Adrenal gland (tissue), 12 donors: Measurements from ENCODE around the gene RWDD1. TPM values are rescaled to one million over a fixed set of nuclear protein-coding genes. Genes with fewer than 3 reads are reported as not detected.

Experiments used
- DNase-seq, 7 donors: peaks; one replicate each; pipeline ENCODE4 v3.0.0-alpha.2; 2019 to 2020
- H3K27ac ChIP-seq, 5 donors: fragments of 200-600 bp; sonication (generic) in 4 of 5; 1 replicate in 3 of 5; 2 replicates in 2 of 5; pipeline versions ENCODE4 v1.5.1 to v1.8.0; 2016 to 2020; ENCODE audit warnings: mild to moderate bottlenecking in 1 of 5
- H3K27me3 ChIP-seq: fragments of 200-600 bp; 2 replicates; pipeline ENCODE4 v1.8.0; 2021
- H3K36me3 ChIP-seq, 2 donors: fragments of 200-600 bp; replicated peaks in 1 of 2; 1 replicate in 1 of 2; 2 replicates in 1 of 2; pipeline versions ENCODE4 v1.5.1 to v1.8.0; 2018 to 2022
- H3K4me1 ChIP-seq, 2 donors: fragments of 200-600 bp; replicated peaks in 1 of 2; 1 replicate in 1 of 2; 2 replicates in 1 of 2; pipeline versions ENCODE4 v1.5.1 to v1.8.0; 2018 to 2021
- H3K4me3 ChIP-seq, 4 donors: fragments of 200-600 bp; sonication (generic) in 3 of 4; one replicate each; pipeline ENCODE4 v1.5.1; 2016 to 2018
- H3K9me3 ChIP-seq, 3 donors: fragments of 200-600 bp; sonication (generic) in 1 of 3; replicated peaks in 1 of 3; 1 replicate in 2 of 3; 2 replicates in 1 of 3; pipeline versions ENCODE4 v1.5.1 to v1.8.0; 2016 to 2021
- CTCF ChIP-seq, 6 experiments: fragments of 450-650 bp in 4 of 6; fragments of 200-600 bp in 2 of 6; sonication (generic) in 1 of 6; IDR thresholded peaks; 1 replicate in 5 of 6; 2 replicates in 1 of 6; pipeline versions ENCODE4 v1.5.1 to v1.8.0; 2016 to 2021; ENCODE audit warnings: antibody characterized with exemption in 6 of 6, mild to moderate bottlenecking in 2 of 6, moderate library complexity in 1 of 6
- POLR2A ChIP-seq, 2 donors: fragments of 450-650 bp; IDR thresholded peaks; one replicate each; pipeline ENCODE4 v1.6.1; 2017; ENCODE audit warnings: antibody characterized with exemption in 2 of 2, mild to moderate bottlenecking in 2 of 2, moderate library complexity in 1 of 2
- WGBS, 4 donors: extraction: QIAGEN DNeasy Blood & Tissue Kit in 2 of 4; methylation state at CpG; one replicate each; pipeline versions ENCODE4 v1.1.5 to v1.1.7; 2013 to 2017; 5-methylcytosine and 5-hydroxymethylcytosine counted together
- intact Hi-C, 2 donors: fragments of 100-400 bp; cut with DNase I; formaldehyde crosslinking; loops; one replicate each; pipeline versions ENCODE4 v1.14.1 to v1.15.0; 2022 to 2023
- polyA plus RNA-seq, 3 donors: library from polyadenylated mRNA; stranded (reverse); fragments of 200-250 nt in 2 of 3; fragments of 350-450 nt in 1 of 3; fragmentation: Illumina TruSeq in 1 of 3; extraction: RNeasy Lipid Tissue Mini Kit (QIAGEN cat#74804) in 1 of 3; gene quantifications; one replicate each; pipeline ENCODE4 v1.2.3, GENCODE V29; 2013 to 2014
- total RNA-seq, 9 donors: library from RNA; depleted of rRNA in 4 of 9; stranded (reverse); fragments of >200 nt in 4 of 9; fragments of 120-200 nt in 1 of 9; fragmentation: NEBNext Ultra II Directional in 1 of 9; extraction: Animal tissue kit (Norgen Biotek cat#: 25700) in 1 of 9; gene quantifications; one replicate each; pipeline versions ENCODE4 v1.1.0 to v1.2.4, GENCODE V29; 2013 to 2023
- donor health status: healthy with polysubstance abuse.
- donor health status: Bipolar disorder and iron deficiency.
- donor health status: DM: yes; HTN: yes; CAD: no.
- donor health status: DM: no; HTN: no; CAD: no.
- donor health status: DM: no; HTN: no; CAD: no.
- donor health status: DM: yes; HTN: yes; CAD: no.

The RWDD1 gene
- total and polyA plus RNA-seq, 12 donors = 25.9 to 136 (median 50.8) TPM

- Histone ChIP-seq H3K27me3 (peaks cover 16% of the 10 kb centered on the region), H3K4me1 (no peaks in the 10 kb centered on the region), H3K4me3 (peak overlapping the region in 1 of 4 donors; percentile 8), H3K36me3 (no peaks in the 10 kb centered on the region), H3K27ac (no peak overlapping the region), H3K9me3 (no peaks in the 10 kb centered on the region)
- TF ChIP-seq CTCF (IDR thresholded peaks at IDR 0.05) = no peak
- TF ChIP-seq POLR2A (IDR thresholded peaks at IDR 0.05) = no peak
- DNase-seq = no peak
- intact Hi-C loops = no loop called here
Observed at GRCh38 chr6:116542426-116542825, 28.9 kb upstream of the RWDD1 start.

DNA sequence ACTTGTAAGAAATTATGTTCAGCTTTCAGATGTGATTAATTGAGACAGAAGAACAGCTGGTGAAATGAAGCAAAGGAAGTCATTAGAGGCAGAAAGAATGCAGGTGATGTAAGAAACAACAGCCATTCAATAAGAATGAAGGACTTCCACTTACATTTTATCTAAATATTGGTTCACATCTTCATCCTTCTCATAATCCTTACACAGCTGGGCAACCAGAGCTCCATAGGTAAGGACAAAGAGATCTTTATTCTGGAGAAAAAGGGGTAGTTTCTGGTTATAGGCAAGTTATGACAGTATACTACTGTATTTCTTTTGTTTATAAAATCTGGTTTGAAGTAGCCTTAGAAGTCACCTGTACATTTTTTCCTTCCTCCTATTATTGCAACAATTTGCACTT is 28.2 kb upstream of the RWDD1 start:
- Histone ChIP-seq H3K36me3 (no peaks in the 10 kb centered on the region), H3K9me3 (no peaks in the 10 kb centered on the region), H3K4me3 (peak overlapping the region in 1 of 4 donors; percentile 8), H3K27ac (no peak overlapping the region), H3K4me1 (no peaks in the 10 kb centered on the region), H3K27me3 (peaks cover 16% of the 10 kb centered on the region)
- TF ChIP-seq POLR2A (IDR thresholded peaks at IDR 0.05) (no peak), CTCF (IDR thresholded peaks at IDR 0.05) (no peak)
- intact Hi-C loops = no loop called here
- DNase-seq = no peak

- Histone ChIP-seq H3K4me1 (no peaks in the 10 kb centered on the region), H3K4me3 (no peak within 1 kb of the TSS), H3K27me3 (peaks cover 16% of the 10 kb centered on the region), H3K36me3 (no peaks in the 10 kb centered on the region), H3K9me3 (no peaks in the 10 kb centered on the region), H3K27ac (no peak within 1 kb of the TSS)
- intact Hi-C loops = no loop called here
- WGBS, 4 donors = 66 to 70% (median 68%) methylated on average over 4 of the region's 4 CpGs
- DNase-seq = no peak
- no peak for TF ChIP-seq CTCF (IDR thresholded peaks at IDR 0.05)
Observed at GRCh38 chr6:116545651-116546050, 25.7 kb upstream of the RWDD1 start, which contains the start of gene TRAPPC3L. TRAPPC3L (minus strand) TSS chr6:116545684; CDS start chr6:116545514, 170 bp downstream.

DNA sequence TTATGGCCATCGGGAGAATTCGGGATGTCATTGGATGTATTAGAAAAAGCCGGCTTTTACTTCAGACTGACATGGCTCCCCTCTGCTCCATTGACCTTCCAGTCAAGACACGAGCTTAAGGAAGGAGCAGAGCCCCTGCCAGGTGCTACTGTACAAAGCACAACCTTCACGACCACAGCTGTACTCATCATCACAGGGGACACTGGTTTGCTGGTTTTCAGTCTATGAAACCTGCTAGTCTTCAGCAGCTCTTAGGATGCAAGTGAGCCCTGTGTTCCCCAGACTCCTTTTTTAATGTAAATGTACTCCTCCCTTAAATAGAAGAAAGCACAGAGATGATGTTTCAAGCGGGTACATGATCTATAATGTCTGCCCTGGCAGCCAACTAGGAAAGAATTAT is 23.9 kb upstream of the RWDD1 start:
- intact Hi-C loops = no loop called here
- no peaks in the 10 kb centered on the region for H3K36me3 ChIP-seq
- WGBS, 4 donors = 83 to 89% (median 86%) methylated on average over 6 of the region's 6 CpGs
- TF ChIP-seq POLR2A (IDR thresholded peaks at IDR 0.05) (no peak), CTCF (IDR thresholded peaks at IDR 0.05) (no peak)
- H3K9me3 ChIP-seq = no peaks in the 10 kb centered on the region
- no peaks in the 10 kb centered on the region for H3K4me1 ChIP-seq
- H3K27me3 ChIP-seq = peaks cover 3% of the 10 kb centered on the region
- H3K27ac ChIP-seq = no peak overlapping the region
- DNase-seq = no peak
- H3K4me3 ChIP-seq = no peak overlapping the region
